SK-N-MC (cell line): Measurements from ENCODE around the gene CPT1C.

ENCODE experiments used
- EZH2 ChIP-seq: fragments of 200-600 bp; sonication (generic); IDR thresholded peaks from one replicate; pipeline ENCODE4 v1.6.1; 2017; ENCODE audit warnings: antibody characterized with exemption
- POLR2AphosphoS5 ChIP-seq: IDR thresholded peaks from 2 replicates; pipeline ENCODE4 v1.6.1; 2012; ENCODE audit warnings: mild to moderate bottlenecking, low read depth, low read length, borderline replicate concordance

DNA sequence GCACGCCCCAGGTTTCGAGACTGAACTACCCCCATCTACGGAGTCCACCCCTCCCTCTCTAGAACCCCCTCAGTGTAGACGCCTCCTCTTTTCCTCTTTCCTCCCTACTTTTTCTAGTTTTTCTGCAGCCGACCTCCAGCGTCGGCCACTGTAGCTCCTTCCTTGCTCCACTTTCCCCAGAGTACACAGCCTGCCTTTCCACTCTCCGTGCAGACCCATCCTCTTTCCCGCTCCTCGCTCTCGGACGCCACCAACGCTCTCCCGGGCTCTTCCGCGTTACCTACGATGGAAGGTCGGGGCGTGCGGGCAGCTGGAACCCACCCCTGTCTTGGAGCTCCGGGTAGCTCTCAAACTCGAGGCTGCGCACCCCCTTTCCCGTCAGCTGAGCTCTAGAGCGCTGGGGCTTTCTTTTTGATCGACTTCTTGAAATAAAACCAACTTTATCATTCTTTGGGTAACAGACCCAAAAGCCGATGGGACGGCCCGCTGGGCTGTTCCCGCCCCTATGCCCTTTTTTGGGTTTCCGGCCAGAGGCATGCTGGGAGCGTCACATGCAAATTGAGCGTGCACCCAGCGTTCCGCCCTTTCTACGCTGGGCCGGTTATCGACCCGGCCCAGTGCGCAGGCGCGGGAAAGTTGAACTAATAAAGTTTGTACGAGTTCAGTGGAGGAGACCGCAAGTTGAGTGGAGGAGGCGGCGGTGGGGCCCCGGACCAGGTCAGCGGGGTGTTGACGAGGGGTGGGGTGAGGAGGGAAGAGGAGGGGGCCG lies 25.4 kb upstream of the CPT1C start, which contains the start of the genes BCL2L12 and IRF3:
- no peak for TF ChIP-seq EZH2
- peak; percentile 91 for TF ChIP-seq POLR2AphosphoS5
